ENCODE measurements around the gene PTPDC1. TPM values are rescaled to one million over a fixed set of nuclear protein-coding genes. Genes with fewer than 3 reads are reported as not detected.
A peak's percentile ranks its signal among the peaks of the same experiment; 100 is the strongest.

The PTPDC1 gene
- total RNA-seq, 4 donors from 2014 or later, result 15.4 to 21.6 (median 17.8) TPM

GRCh38 chr9:94149696-94150095 lies 65.4 kb downstream of the PTPDC1 start:
- no peak overlapping the region for H3K4me3 ChIP-seq
- DNase-seq (ENCODE audit: extremely low spot score), result peak; percentile 10
- no peak overlapping the region for H3K27ac ChIP-seq (replicated peaks in 1 of 4)
- TF ChIP-seq CTCF (IDR thresholded peaks at IDR 0.05) (no peak), POLR2A (IDR thresholded peaks at IDR 0.05; ENCODE audit: low read depth) (no peak), EP300 (IDR thresholded peaks at IDR 0.05) (no peak), POLR2AphosphoS5 (IDR thresholded peaks at IDR 0.05) (no peak)
- no peaks in the 10 kb centered on the region for H3K9me3 ChIP-seq
- peaks cover 0 to 14% (median 8%) of the 10 kb centered on the region in 4 donors for H3K4me1 ChIP-seq
- no peaks in the 10 kb centered on the region for H3K36me3 ChIP-seq
- intact Hi-C loops (cut with DNase I), result no loop called here
- H3K27me3 ChIP-seq, result no peaks in the 10 kb centered on the region
- 83% methylated on average over 6 of the region's 6 CpGs for WGBS

DNA sequence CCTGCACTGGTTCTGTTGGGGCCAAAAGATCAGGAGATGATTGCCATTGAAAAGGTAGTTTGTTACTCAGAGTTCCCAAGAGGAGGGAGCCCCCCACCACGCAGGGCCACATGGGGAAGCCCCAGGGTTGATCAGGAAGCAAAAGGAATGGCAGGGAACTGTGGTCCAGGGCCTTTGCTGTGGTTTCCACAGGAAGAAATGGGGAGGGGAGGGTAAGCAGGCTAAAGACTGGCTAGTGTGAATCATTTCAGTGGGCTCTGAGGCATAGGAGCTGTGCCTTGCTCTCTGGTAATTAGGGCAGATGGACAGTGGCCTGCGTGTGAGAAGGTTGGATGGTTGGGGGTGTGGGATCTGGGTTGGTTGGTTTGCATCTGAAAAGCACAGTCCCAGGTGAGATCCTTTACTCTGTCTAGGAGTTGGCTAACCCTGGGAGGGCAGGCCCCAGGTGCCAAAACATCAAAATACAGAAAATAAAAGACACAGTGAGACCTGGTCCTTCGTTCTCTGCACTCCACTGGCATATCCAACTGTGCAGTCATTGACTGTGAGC lies 66.1 kb downstream of the PTPDC1 start:
- H3K4me1 ChIP-seq, result peaks cover 0 to 7% (median 1%) of the 10 kb centered on the region in 4 donors
- H3K9me3 ChIP-seq, result no peaks in the 10 kb centered on the region
- no peaks in the 10 kb centered on the region for H3K36me3 ChIP-seq
- intact Hi-C loops (cut with DNase I), result no loop called here
- no peak overlapping the region for H3K4me3 ChIP-seq
- DNase-seq (ENCODE audit: extremely low spot score), result peak; percentile 55
- 84% methylated on average over 3 of the region's 3 CpGs for WGBS
- TF ChIP-seq POLR2AphosphoS5 (IDR thresholded peaks at IDR 0.05) (no peak), EP300 (IDR thresholded peaks at IDR 0.05) (no peak)
- H3K27me3 ChIP-seq, result no peaks in the 10 kb centered on the region
- no peak overlapping the region for H3K27ac ChIP-seq (replicated peaks in 1 of 4)

- intact Hi-C loops (cut with DNase I), result no loop called here
- H3K36me3 ChIP-seq, result no peaks in the 10 kb centered on the region
- H3K4me1 ChIP-seq, result peaks cover 0 to 1% (median 1%) of the 10 kb centered on the region in 4 donors
- DNase-seq (ENCODE audit: extremely low spot score), result peak; percentile 70
- TF ChIP-seq POLR2A (IDR thresholded peaks at IDR 0.05; ENCODE audit: low read depth), result no peak
- no peak for TF ChIP-seq POLR2AphosphoS5 (IDR thresholded peaks at IDR 0.05)
- TF ChIP-seq CTCF (IDR thresholded peaks at IDR 0.05), result no peak
- TF ChIP-seq EP300 (IDR thresholded peaks at IDR 0.05), result no peak
- H3K27me3 ChIP-seq, result no peaks in the 10 kb centered on the region
- no peak overlapping the region for H3K27ac ChIP-seq (replicated peaks in 1 of 4)
- H3K4me3 ChIP-seq, result no peak overlapping the region
- 71% methylated on average over 11 of the region's 11 CpGs for WGBS
- no peaks in the 10 kb centered on the region for H3K9me3 ChIP-seq
Observed at GRCh38 chr9:94150890-94151650, 66.8 kb downstream of the PTPDC1 start.

- Histone ChIP-seq H3K9me3 (no peaks in the 10 kb centered on the region), H3K27me3 (no peaks in the 10 kb centered on the region), H3K4me1 (peaks cover 16 to 20% (median 19%) of the 10 kb centered on the region in 4 donors), H3K4me3 (no peak overlapping the region), H3K27ac (replicated peaks in 1 of 4) (no peak overlapping the region), H3K36me3 (no peaks in the 10 kb centered on the region)
- no peak for TF ChIP-seq POLR2A (IDR thresholded peaks at IDR 0.05; ENCODE audit: low read depth)
- no peak for TF ChIP-seq POLR2AphosphoS5 (IDR thresholded peaks at IDR 0.05)
- no peak for TF ChIP-seq CTCF (IDR thresholded peaks at IDR 0.05)
- DNase-seq (ENCODE audit: extremely low spot score), result peak; percentile 24
- intact Hi-C loops (cut with DNase I), result no loop called here
- WGBS, result 75% methylated on average over 1 of the region's 1 CpG
Observed at GRCh38 chr9:94153905-94154304, 69.6 kb downstream of the PTPDC1 start.

DNA sequence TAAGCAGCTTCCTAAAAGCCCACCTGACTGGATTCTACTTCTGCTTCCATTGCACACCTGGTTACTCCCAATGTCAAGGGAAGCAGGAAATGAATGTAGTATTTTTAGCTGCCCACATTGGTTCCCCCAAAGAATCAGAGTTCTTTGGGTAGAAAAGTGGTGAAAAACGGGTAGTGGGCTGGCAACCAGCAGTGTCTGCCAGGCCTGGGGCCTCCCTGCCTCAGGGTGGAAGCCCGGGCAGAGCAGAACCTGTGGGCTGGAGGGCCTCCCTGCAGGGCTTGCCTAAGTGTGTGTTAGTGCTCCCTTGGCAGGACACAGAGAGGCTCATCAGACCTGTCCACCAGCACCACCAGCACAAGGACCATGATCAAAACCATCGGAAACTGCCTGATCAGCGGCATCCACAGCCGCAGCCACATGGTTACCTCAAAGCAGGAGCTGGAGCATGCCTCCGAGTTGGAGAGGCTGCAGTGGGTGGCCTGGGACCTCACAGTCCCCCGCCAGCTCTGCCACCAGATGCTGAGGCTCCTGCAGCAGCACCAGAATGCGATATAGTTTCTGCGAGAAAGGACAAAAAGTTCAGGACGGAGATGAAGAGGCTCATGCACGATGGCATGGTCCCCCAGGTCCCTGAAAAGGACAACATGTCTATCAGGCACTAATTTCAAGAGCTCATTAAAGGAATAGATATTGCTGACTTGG lies 72.2 kb downstream of the PTPDC1 start:
- 82% methylated on average over 5 of the region's 11 CpGs for WGBS
- Histone ChIP-seq H3K27ac (replicated peaks in 1 of 4) (peak overlapping the region; percentile 53 to 78 (median 64)), H3K27me3 (no peaks in the 10 kb centered on the region), H3K36me3 (no peaks in the 10 kb centered on the region), H3K9me3 (no peaks in the 10 kb centered on the region), H3K4me1 (peaks cover 20 to 32% (median 22%) of the 10 kb centered on the region in 4 donors), H3K4me3 (no peak overlapping the region)
- no peak for TF ChIP-seq CTCF (IDR thresholded peaks at IDR 0.05)
- no peak for TF ChIP-seq POLR2AphosphoS5 (IDR thresholded peaks at IDR 0.05)
- TF ChIP-seq EP300 (IDR thresholded peaks at IDR 0.05), result no peak
- no peak for TF ChIP-seq POLR2A (IDR thresholded peaks at IDR 0.05; ENCODE audit: low read depth)
- peak; percentile 29 for DNase-seq (ENCODE audit: extremely low spot score)
- intact Hi-C loops (cut with DNase I), result no loop called here
